ES-I3 (cell line): Measurements from ENCODE around the gene SYNJ2.

Source experiments
- H3K36me3 ChIP-seq: 2 replicates; pipeline ENCODE4 v1.6.1; 2013; ENCODE audit warnings: mild to moderate bottlenecking, low read length, control low read depth, moderate library complexity; ENCODE audit not compliant: insufficient read depth
- H3K4me1 ChIP-seq: 2 replicates; pipeline ENCODE4 v1.6.1; 2013; ENCODE audit warnings: mild to moderate bottlenecking, control low read depth, low read length; ENCODE audit not compliant: insufficient read depth
- H3K9ac ChIP-seq: 2 replicates; pipeline ENCODE4 v1.6.1; 2013; ENCODE audit warnings: low read depth, mild to moderate bottlenecking, low read length, moderate library complexity
- H3K9me3 ChIP-seq: 2 replicates; pipeline ENCODE4 v1.6.1; 2013; ENCODE audit warnings: mild to moderate bottlenecking, low read length, moderate library complexity; ENCODE audit not compliant: control insufficient read depth, insufficient read depth

The SYNJ2 gene

GRCh38 chr6:157994125-157994795 is 12.6 kb downstream of the SYNJ2 start:
- Histone ChIP-seq H3K36me3 (no peaks in the 10 kb centered on the region), H3K4me1 (peaks cover 21% of the 10 kb centered on the region), H3K9me3 (no peaks in the 10 kb centered on the region), H3K9ac (no peak overlapping the region)

GRCh38 chr6:157995458-157995857 is 13.8 kb downstream of the SYNJ2 start:
- Histone ChIP-seq H3K9ac (no peak overlapping the region), H3K36me3 (no peaks in the 10 kb centered on the region), H3K9me3 (no peaks in the 10 kb centered on the region), H3K4me1 (peaks cover 16% of the 10 kb centered on the region)

- Histone ChIP-seq H3K4me1 (peaks cover 16% of the 10 kb centered on the region), H3K9ac (no peak overlapping the region), H3K36me3 (no peaks in the 10 kb centered on the region), H3K9me3 (no peaks in the 10 kb centered on the region)
Observed at GRCh38 chr6:157996201-157996712, 14.6 kb downstream of the SYNJ2 start.

- H3K9me3 ChIP-seq, result no peaks in the 10 kb centered on the region
- H3K36me3 ChIP-seq, result no peaks in the 10 kb centered on the region
- peaks cover 16% of the 10 kb centered on the region for H3K4me1 ChIP-seq
- no peak overlapping the region for H3K9ac ChIP-seq
Observed at GRCh38 chr6:157996918-157997702, 15.4 kb downstream of the SYNJ2 start.

GRCh38 chr6:157997893-157998608 is 16.4 kb downstream of the SYNJ2 start:
- H3K4me1 ChIP-seq, result peaks cover 21% of the 10 kb centered on the region
- no peaks in the 10 kb centered on the region for H3K9me3 ChIP-seq
- no peak overlapping the region for H3K9ac ChIP-seq
- H3K36me3 ChIP-seq, result no peaks in the 10 kb centered on the region

GRCh38 chr6:157998707-157999167 is 17.1 kb downstream of the SYNJ2 start:
- H3K4me1 ChIP-seq, result peaks cover 21% of the 10 kb centered on the region
- no peaks in the 10 kb centered on the region for H3K9me3 ChIP-seq
- H3K36me3 ChIP-seq, result no peaks in the 10 kb centered on the region
- no peak overlapping the region for H3K9ac ChIP-seq

- Histone ChIP-seq H3K9me3 (no peaks in the 10 kb centered on the region), H3K36me3 (no peaks in the 10 kb centered on the region), H3K4me1 (peaks cover 16% of the 10 kb centered on the region), H3K9ac (no peak overlapping the region)
Observed at GRCh38 chr6:157999168-158000051, 17.7 kb downstream of the SYNJ2 start.

- H3K9ac ChIP-seq, result no peak overlapping the region
- no peaks in the 10 kb centered on the region for H3K9me3 ChIP-seq
- peaks cover 11% of the 10 kb centered on the region for H3K4me1 ChIP-seq
- H3K36me3 ChIP-seq, result no peaks in the 10 kb centered on the region
Observed at GRCh38 chr6:158000530-158001307, 19.1 kb downstream of the SYNJ2 start.

- peaks cover 5% of the 10 kb centered on the region; the same call in 1 of the 2 replicates for H3K4me1 ChIP-seq
- no peaks in the 10 kb centered on the region for H3K36me3 ChIP-seq
- H3K9me3 ChIP-seq, result no peaks in the 10 kb centered on the region
- no peak overlapping the region for H3K9ac ChIP-seq
Observed at GRCh38 chr6:158002249-158002950, 20.7 kb downstream of the SYNJ2 start.

- H3K36me3 ChIP-seq, result no peaks in the 10 kb centered on the region
- H3K9me3 ChIP-seq, result no peaks in the 10 kb centered on the region
- H3K4me1 ChIP-seq, result peaks cover 5% of the 10 kb centered on the region; the same call in 1 of the 2 replicates
- H3K9ac ChIP-seq, result no peak overlapping the region
Observed at GRCh38 chr6:158002951-158003853, 21.5 kb downstream of the SYNJ2 start.

GRCh38 chr6:158003910-158004700 is 22.4 kb downstream of the SYNJ2 start:
- peaks cover 5% of the 10 kb centered on the region; the same call in 1 of the 2 replicates for H3K4me1 ChIP-seq
- no peak overlapping the region for H3K9ac ChIP-seq
- no peaks in the 10 kb centered on the region for H3K36me3 ChIP-seq
- 0 out of 2 replicates have a peak, but pooled peaks cover 2% of the 10 kb centered on the region for H3K9me3 ChIP-seq
